Measurements from ENCODE around the gene WWOX.

DNA sequence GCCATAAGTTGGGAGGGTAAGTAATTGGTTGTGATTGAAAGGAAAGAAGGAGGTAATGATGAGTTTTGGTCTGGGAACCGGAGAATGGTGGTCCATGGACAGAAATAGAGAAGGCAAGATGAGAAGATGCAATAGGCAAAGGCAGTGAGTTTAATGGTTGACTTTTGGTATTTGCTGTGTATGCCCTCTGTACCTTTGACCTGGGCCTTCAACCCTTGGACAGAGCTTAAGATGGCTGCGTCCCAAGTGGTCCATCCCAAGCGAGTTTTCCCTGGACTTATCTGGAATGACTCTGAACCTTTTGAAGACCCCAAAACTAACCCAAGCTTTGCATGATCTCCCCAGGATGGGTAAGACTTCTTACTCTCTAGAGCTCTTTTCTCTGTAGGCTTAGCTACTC, 836.6 kb downstream of the WWOX start:
- no peak for TF ChIP-seq TEAD2 (CRISPR knock-in tag; IDR thresholded peaks at IDR 0.05)
- TF ChIP-seq, protein P1, sequence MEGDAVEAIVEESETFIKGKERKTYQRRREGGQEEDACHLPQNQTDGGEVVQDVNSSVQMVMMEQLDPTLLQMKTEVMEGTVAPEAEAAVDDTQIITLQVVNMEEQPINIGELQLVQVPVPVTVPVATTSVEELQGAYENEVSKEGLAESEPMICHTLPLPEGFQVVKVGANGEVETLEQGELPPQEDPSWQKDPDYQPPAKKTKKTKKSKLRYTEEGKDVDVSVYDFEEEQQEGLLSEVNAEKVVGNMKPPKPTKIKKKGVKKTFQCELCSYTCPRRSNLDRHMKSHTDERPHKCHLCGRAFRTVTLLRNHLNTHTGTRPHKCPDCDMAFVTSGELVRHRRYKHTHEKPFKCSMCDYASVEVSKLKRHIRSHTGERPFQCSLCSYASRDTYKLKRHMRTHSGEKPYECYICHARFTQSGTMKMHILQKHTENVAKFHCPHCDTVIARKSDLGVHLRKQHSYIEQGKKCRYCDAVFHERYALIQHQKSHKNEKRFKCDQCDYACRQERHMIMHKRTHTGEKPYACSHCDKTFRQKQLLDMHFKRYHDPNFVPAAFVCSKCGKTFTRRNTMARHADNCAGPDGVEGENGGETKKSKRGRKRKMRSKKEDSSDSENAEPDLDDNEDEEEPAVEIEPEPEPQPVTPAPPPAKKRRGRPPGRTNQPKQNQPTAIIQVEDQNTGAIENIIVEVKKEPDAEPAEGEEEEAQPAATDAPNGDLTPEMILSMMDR (CRISPR knock-in tag; IDR thresholded peaks at IDR 0.05), result no peak
- no peak for TF ChIP-seq PCBP1 (IDR thresholded peaks at IDR 0.05; ENCODE audit: borderline replicate concordance, low read depth, low read length)
- no peak for TF ChIP-seq XBP1 (CRISPR knock-in tag; IDR thresholded peaks at IDR 0.05)
- no peak for TF ChIP-seq EZH2 (conservative IDR thresholded peaks at IDR 0.05; ENCODE audit: low read depth, low read length)
- TF ChIP-seq TBL1XR1 (IDR thresholded peaks at IDR 0.05; ENCODE audit: borderline replicate concordance, low read length, partially characterized antibody), result no peak
- TF ChIP-seq, protein P2, sequence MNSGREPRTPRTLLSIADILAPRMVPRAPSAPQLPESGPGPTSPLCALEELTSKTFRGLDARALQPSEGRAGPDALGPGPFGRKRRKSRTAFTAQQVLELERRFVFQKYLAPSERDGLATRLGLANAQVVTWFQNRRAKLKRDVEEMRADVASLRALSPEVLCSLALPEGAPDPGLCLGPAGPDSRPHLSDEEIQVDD (CRISPR knock-in tag; IDR thresholded peaks at IDR 0.05; ENCODE audit: borderline replicate concordance), result no peak
- TF ChIP-seq KAT7 (CRISPR knock-in tag; IDR thresholded peaks at IDR 0.05; ENCODE audit: borderline replicate concordance), result no peak
- TF ChIP-seq, protein P3, sequence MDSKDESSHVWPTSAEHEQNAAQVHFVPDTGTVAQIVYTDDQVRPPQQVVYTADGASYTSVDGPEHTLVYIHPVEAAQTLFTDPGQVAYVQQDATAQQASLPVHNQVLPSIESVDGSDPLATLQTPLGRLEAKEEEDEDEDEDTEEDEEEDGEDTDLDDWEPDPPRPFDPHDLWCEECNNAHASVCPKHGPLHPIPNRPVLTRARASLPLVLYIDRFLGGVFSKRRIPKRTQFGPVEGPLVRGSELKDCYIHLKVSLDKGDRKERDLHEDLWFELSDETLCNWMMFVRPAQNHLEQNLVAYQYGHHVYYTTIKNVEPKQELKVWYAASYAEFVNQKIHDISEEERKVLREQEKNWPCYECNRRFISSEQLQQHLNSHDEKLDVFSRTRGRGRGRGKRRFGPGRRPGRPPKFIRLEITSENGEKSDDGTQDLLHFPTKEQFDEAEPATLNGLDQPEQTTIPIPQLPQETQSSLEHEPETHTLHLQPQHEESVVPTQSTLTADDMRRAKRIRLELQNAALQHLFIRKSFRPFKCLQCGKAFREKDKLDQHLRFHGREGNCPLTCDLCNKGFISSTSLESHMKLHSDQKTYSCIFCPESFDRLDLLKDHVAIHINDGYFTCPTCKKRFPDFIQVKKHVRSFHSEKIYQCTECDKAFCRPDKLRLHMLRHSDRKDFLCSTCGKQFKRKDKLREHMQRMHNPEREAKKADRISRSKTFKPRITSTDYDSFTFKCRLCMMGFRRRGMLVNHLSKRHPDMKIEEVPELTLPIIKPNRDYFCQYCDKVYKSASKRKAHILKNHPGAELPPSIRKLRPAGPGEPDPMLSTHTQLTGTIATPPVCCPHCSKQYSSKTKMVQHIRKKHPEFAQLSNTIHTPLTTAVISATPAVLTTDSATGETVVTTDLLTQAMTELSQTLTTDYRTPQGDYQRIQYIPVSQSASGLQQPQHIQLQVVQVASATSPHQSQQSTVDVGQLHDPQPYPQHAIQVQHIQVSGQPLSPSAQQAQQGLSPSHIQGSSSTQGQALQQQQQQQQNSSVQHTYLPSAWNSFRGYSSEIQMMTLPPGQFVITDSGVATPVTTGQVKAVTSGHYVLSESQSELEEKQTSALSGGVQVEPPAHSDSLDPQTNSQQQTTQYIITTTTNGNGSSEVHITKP (CRISPR knock-in tag; IDR thresholded peaks at IDR 0.05; ENCODE audit: low read depth), result no peak
